Psoas muscle (tissue), 8 donors: ENCODE data around the gene LIF. TPM values are rescaled to one million over a fixed set of nuclear protein-coding genes. Genes with fewer than 3 reads are reported as not detected.

ENCODE experiments used
- ATAC-seq, 4 donors: fragments of 200-7000 bp; cut with Tn5 transposase; one replicate each; pipeline ENCODE4 v1.9.1; 2020; ENCODE audit warnings: moderate library complexity in 3 of 4, mild to moderate bottlenecking in 2 of 4
- DNase-seq, 2 donors: peaks; one replicate each; pipeline ENCODE4 v3.0.0-alpha.2; 2020
- H3K27ac ChIP-seq: fragments of 200-600 bp; one replicate; pipeline ENCODE4 v1.8.0; 2022
- H3K27me3 ChIP-seq, 3 donors: fragments of 200-600 bp in 1 of 3; one replicate each; pipeline versions ENCODE4 v1.6.1 to v1.8.0; 2013 to 2022; ENCODE audit warnings: low read length in 2 of 3, mild to moderate bottlenecking in 2 of 3, moderate library complexity in 1 of 3; ENCODE audit not compliant: insufficient read depth in 3 of 3
- H3K36me3 ChIP-seq, 2 donors: fragments of 200-600 bp in 1 of 2; one replicate each; pipeline versions ENCODE4 v1.6.1 to v1.8.0; 2013 to 2022; ENCODE audit warnings: low read depth in 1 of 2, mild to moderate bottlenecking in 1 of 2, moderate library complexity in 1 of 2; ENCODE audit not compliant: insufficient read depth in 1 of 2
- H3K4me1 ChIP-seq: fragments of 200-600 bp; one replicate; pipeline ENCODE4 v1.8.0; 2022
- H3K4me3 ChIP-seq: fragments of 200-600 bp; one replicate; pipeline ENCODE4 v1.8.0; 2022; ENCODE audit warnings: mild to moderate bottlenecking
- H3K9me3 ChIP-seq: fragments of 200-600 bp; one replicate; pipeline ENCODE4 v1.8.0; 2022
- CTCF ChIP-seq: fragments of 200-600 bp; IDR thresholded peaks from one replicate; pipeline ENCODE4 v1.8.0; 2022; ENCODE audit warnings: antibody characterized with exemption
- WGBS, 3 donors: extraction: QIAGEN DNeasy Blood & Tissue Kit; methylation state at CpG; one replicate each; pipeline versions ENCODE4 v1.1.6 to v1.1.7; 2013; 5-methylcytosine and 5-hydroxymethylcytosine counted together
- intact Hi-C, 2 donors: fragments of 100-400 bp; cut with DNase I; formaldehyde crosslinking; loops; one replicate each; pipeline versions ENCODE4 v1.11.0 to v1.14.2; 2022
- polyA plus RNA-seq, 3 donors: library from polyadenylated mRNA; stranded (reverse); fragments of 200-250 nt; gene quantifications; one replicate each; pipeline ENCODE4 v1.2.3, GENCODE V29; 2013
- total RNA-seq, 4 donors: library from RNA; stranded (reverse); fragmentation: NEBNext Ultra II Directional in 2 of 4; extraction: Animal tissue kit (Norgen Biotek cat#: 25700) in 2 of 4; gene quantifications; one replicate each; pipeline versions ENCODE4 v1.2.1 to v1.2.4, GENCODE V29; 2021 to 2023
- donor health status: healthy with polysubstance abuse.
- donor health status: DM: no; HTN: no; CAD: no; lungs with moderate emphysema.
- donor health status: Bipolar disorder and iron deficiency.
- donor health status: healthy.
- donor health status: DM: yes; HTN: yes; CAD: no.
- donor health status: DM: no; HTN: no; CAD: no.
- donor health status: DM: no; HTN: no; CAD: no.
- donor health status: DM: yes; HTN: yes; CAD: no.

Gene LIF
- total and polyA plus RNA-seq, 7 donors = 0.10 to 21.4 (median 0.33) TPM; not detected in 1

GRCh38 chr22:30260276-30260675 lies 13.7 kb upstream of the LIF start:
- TF ChIP-seq CTCF = no peak
- H3K27ac ChIP-seq = no peak overlapping the region
- no peak for DNase-seq
- H3K27me3 ChIP-seq = peaks cover 0 to under 1% (median 0%) of the 10 kb centered on the region in 3 donors
- no peak for ATAC-seq
- WGBS, 3 donors = 86 to 87% (median 87%) methylated on average over 9 to 11 of the region's 11 CpGs
- intact Hi-C loops = loop anchor here in 1 of 2 donors (10.0 kb wide), 1 partner anchor 225 kb away; no protein-coding TSS in a partner anchor
- no peaks in the 10 kb centered on the region for H3K9me3 ChIP-seq
- H3K4me1 ChIP-seq = no peaks in the 10 kb centered on the region
- no peaks in the 10 kb centered on the region for H3K36me3 ChIP-seq
- H3K4me3 ChIP-seq = no peak overlapping the region

- H3K27ac ChIP-seq = no peak overlapping the region
- no peaks in the 10 kb centered on the region for H3K4me1 ChIP-seq
- intact Hi-C loops = no loop called here
Observed at GRCh38 chr22:30254314-30254713, 7.8 kb upstream of the LIF start.

GRCh38 chr22:30253205-30253852 lies 6.8 kb upstream of the LIF start:
- DNase-seq (peak; percentile 62 to 73), ATAC-seq (peak; percentile 14 to 44 (median 30))
- no peaks in the 10 kb centered on the region for H3K9me3 ChIP-seq
- intact Hi-C loops = no loop called here
- H3K27ac ChIP-seq = no peak overlapping the region
- 10 to 26% (median 13%) methylated on average over 18 to 22 of the region's 22 CpGs for WGBS, 3 donors
- peaks cover 0 to 21% (median 0%) of the 10 kb centered on the region in 3 donors for H3K27me3 ChIP-seq
- TF ChIP-seq CTCF = no peak
- no peaks in the 10 kb centered on the region for H3K36me3 ChIP-seq
- no peak overlapping the region for H3K4me3 ChIP-seq
- no peaks in the 10 kb centered on the region for H3K4me1 ChIP-seq

More at GRCh38 chr22:30254314-30254713, 7.8 kb upstream of the LIF start:
- ATAC-seq (no peak), DNase-seq (no peak)
- 77 to 87% (median 84%) methylated on average over 6 of the region's 6 CpGs for WGBS, 3 donors
- Histone ChIP-seq H3K27me3 (peaks cover 0 to 12% (median 0%) of the 10 kb centered on the region in 3 donors), H3K9me3 (no peaks in the 10 kb centered on the region), H3K36me3 (no peaks in the 10 kb centered on the region), H3K4me3 (no peak overlapping the region)
- no peak for TF ChIP-seq CTCF

- no peak for TF ChIP-seq CTCF
- H3K27ac ChIP-seq = peak overlapping the region; percentile 16
- no peaks in the 10 kb centered on the region for H3K36me3 ChIP-seq
- peaks cover 0 to 25% (median 0%) of the 10 kb centered on the region in 3 donors for H3K27me3 ChIP-seq
- intact Hi-C loops = no loop called here
- ATAC-seq = peak in 1 of 4 donors; percentile 4
- no peaks in the 10 kb centered on the region for H3K9me3 ChIP-seq
- H3K4me3 ChIP-seq = no peak overlapping the region
- H3K4me1 ChIP-seq = no peaks in the 10 kb centered on the region
- WGBS, 3 donors = 59 to 65% (median 65%) methylated on average over 22 of the region's 22 CpGs
- no peak for DNase-seq
Observed at GRCh38 chr22:30252411-30253204, 6.0 kb upstream of the LIF start.
